Measurements from ENCODE around the gene GOLGA2.

Gene GOLGA2

GRCh38 chr9:128211981-128212281 lies 63.9 kb downstream of the GOLGA2 start:
- no peak for DNase-seq (ENCODE audit: low spot score)

DNA sequence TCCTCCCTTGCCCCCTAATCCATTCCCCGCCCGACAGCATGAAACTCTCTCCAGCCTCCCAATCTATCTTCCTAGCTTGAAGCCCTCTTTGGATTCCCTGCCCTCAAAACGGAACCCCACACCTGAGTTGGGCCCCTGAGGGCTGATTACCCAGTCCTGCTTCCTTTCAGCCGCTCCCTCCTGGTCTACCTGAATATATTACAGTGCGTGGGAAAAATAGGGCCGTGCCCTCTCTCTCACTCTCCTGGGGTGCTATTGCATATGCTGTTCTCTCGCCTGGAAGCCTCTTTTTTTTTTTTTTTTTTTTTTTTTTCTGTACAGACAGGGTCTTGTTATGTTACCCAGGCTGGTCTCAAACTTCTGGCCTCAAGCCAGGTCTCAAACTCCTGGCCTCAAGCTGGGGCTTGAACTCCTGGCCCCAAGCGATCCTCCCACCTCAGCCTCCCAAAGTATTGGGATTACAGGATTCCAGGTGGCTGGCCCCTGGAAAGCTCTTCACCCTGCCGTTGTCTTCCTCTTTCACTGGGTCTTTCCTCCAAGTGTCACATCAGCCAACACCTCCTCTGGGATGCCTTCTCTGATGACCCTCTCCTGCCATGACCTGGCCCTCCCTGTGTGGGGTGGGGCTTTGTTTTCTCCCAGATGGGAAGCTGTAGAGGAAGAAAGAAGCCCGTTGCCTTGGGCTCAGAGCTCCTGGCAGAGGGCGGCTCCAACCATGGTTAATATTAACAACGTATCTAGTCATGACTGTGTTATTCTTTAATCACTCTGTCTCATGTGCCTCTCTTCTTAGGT lies 64.4 kb downstream of the GOLGA2 start:
- DNase-seq (ENCODE audit: low spot score): no peak

DNA sequence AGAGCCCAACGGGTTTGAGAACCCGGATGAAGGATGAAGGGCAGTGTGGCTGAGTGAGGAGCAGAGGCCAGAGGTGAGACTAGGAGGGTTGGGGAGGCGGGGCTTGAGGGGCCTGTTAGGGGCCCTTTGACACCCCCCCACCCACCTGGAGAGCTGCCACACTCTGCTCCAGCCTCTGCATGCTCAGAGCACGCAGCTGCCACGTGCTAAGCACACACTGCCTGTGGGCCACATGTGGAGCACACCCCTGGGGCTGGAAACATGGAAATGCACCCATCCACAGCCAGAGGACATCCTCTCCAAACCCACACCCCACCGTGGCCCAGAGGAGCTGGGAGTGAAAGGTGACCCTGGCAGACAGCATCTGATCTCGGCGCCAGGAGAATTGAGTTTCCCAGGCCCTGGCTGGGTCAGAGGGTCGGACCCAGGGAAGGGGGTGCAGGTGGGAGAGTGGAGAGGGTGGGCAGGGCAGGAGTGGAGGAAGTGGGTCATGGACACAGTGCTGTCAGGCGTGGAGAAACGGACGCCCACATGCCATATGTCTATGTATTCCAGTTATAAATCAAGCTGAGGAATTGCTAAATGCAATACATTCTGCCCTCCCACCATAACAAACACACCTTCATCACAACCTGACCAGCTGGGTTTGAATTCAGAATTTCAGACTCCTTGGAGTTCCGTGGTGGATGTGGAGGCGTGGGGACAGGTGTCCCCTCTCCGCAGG lies 66.7 kb downstream of the GOLGA2 start:
- DNase-seq (ENCODE audit: low spot score): no peak

GRCh38 chr9:128208386-128208785 lies 67.4 kb downstream of the GOLGA2 start:
- DNase-seq (ENCODE audit: low spot score): no peak

DNA sequence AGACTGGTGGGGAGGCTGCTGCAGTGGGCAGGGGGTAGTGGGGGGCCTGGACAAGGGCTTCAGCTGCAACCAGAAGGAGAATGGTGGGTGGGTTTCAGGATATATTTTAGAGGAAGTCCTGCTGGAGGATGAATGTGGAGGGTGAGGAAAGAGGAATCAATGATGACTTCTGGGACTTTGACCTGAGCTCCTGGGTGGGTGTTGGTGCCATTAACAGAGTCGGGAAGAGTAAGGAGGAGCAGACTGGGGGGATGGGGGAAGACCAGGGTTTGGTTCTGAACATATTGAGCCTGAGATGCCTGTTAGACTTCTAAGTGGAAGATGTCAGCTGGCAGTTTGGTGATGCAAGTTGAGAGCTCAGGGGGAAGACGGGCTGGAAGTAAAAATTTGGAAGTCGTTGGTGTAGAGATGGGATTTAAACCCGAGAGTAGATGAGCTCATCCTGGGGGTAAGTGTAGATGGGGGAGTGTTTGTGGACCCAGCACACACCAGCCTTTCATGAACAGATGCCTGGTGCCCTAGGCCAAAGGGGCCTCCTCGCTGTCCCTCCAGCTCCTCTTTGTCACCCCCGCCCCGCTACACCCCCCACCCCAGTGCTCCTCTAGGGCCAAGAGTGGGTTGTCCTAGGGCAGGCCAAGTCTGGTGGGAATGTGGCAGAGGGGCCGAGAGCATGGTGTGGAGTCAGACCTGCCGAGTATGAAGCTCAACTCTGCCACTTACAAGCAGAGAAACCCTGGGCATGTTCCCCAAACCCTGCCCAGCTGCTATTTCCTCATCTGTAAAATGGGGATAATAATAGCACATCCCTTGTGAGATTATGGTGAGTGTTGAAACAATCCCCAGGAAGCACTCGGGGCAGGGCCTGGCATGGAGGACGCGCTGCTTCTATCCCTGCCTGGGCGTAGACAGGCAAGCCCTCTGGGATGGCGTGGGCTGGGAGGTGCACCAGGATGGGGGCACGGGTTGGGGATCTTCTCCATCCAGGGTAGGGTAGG lies 68.6 kb downstream of the GOLGA2 start:
- no peak for DNase-seq (ENCODE audit: low spot score)

DNA sequence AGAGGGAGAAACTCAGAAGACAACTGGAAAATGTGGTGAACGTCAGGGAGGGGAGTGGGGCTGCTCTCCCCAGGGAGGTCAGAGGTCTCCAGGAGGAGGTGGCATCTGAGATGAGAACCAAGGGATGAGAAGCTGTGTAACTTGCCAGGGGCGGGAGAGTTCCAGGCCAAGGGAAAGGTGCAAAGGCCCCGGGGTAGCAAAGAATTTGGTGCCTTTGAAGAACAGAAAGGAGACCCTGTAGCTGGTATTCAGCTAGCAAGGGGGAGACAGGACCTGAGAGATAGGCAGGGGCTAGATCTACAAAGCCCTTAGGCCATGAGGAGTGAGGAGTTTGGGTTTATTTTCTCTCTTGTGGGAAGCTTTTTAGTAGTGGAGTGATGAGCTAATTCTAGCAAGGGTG lies 69.3 kb downstream of the GOLGA2 start:
- no peak for DNase-seq (ENCODE audit: low spot score)
